Myometrial cell (primary cell): ENCODE data around the gene TCFL5. TPM values are rescaled to one million over a fixed set of nuclear protein-coding genes. Genes with fewer than 3 reads are reported as not detected.

Experiments
- total RNA-seq: library from RNA; depleted of rRNA; stranded (reverse); fragments of >200 nt; gene quantifications from 2 replicates; pipeline ENCODE4 v1.2.3, GENCODE V29; 2015

The TCFL5 gene
- total RNA-seq: 10.1 and 15.0 TPM in 2 replicates

DNA sequence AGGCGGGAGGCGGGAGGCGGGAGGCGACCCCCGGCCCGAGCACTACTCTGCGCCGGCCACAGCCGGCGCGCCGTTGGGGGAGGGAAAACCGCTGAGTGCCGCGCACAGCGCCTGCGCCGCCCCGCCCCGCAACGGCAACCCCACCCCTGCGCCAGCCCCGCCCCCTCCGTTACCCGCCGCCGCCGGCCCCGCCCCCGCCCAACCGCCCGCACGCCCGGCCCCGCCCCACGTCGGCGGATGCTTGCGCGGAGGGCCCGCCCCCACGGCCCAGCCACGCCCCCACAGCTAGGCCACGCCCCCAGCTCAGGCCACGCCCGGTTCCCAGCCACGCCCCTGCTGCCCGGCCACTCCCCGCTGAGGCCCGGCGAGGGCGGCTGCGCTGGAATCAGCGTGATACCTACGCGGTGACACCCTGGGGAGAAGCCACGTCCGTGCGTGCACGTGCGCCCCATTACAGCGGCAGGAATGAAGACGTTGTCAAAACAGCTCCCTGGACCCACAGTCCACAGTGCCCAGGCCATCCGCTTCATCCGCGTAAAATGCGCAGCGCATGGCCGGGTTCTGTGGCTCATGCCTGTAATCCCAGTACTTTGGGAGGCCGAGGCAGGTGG, at the start of gene TCFL5:
TSS of gene TCFL5 (minus strand) at position 97 of the 611 bp plus-strand sequence. CDS start 152 bp downstream, outside the sequence.

DNA sequence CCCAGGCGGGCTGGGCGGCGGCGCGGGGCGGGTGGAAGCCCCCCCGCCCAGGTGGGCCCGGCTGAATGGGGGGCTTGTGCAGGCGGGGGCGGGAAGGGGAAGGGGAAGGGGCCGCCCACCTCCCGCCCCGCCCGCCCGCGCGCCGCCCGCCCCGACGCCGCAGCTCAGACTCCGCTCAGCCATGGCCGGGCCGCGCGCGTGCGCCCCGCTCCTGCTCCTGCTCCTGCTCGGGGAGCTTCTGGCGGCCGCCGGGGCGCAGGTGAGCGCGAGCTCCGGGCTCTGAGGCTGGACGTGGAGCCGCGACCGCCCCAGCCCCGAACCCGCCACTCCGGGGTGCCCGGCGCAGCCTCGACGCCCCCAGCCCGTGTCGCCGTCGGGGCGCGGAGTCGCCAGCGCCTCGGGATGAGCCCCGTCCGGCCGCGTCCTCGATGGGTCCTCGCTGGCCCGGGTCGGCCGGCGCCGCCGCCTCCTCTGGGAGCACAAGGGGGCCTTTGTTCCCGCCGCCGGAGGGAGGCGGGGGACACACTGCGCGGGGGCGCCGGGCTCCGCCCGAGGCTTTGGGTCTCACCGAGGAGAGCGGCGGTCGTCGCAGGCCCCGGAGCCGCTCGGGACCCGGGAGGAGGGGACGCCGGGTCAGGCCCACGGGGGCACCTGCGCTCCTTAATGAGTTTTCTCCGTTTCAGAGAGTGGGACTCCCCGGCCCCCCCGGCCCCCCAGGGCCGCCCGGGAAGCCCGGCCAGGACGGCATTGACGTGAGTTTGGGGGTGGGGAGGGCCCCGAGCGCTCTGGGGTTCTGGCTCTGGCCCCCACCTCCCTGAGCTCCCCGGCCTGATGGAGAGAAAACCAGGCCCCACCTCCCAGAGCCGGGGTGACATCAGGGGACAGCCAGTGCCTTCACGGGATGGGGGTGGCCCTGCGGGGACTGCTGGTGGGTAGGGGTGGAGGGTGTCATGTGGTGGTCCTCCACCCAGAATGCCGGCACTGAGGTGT, 44.4 kb downstream of the TCFL5 start, which contains the start of gene COL9A3:
TSS of gene COL9A3 (plus strand) at position 167 of the 990 bp plus-strand sequence. CDS start at position 182, 15 bp downstream.

DNA sequence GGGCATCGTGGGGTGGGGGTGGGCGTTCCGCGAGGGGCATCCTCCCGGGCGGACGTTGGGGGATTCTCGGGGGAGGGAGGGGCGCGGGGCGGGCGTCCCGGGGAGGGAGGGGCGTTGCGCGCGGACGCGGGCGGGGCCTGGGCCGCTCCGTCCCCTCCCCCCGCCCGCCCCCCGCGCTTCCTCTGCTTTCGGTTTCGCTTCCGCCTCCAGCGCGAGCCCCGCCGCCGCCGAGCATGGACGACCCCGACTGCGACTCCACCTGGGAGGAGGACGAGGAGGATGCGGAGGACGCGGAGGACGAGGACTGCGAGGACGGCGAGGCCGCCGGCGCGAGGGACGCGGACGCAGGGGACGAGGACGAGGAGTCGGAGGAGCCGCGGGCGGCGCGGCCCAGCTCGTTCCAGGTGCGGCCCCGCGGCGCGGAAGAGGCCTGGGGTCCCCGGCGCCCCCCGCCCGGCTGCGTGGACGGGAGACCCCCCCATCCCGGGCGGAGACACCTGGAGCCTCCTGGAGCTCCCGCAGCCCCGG, 56.9 kb downstream of the TCFL5 start, which contains the start of gene OGFR:
TSS of gene OGFR (plus strand) at position 209 of the 528 bp plus-strand sequence. CDS start at position 234, 25 bp downstream.

Other genes with a start within 250 kb of the TCFL5 start
- gene SLCO4A1, start 219.3 kb downstream of the TCFL5 start, total RNA-seq: 0.89 and 3.7 TPM in 2 replicates
- gene NTSR1, start 153.0 kb downstream of the TCFL5 start, total RNA-seq: not detected in 2 replicates
- gene MRGBP, start 65.3 kb downstream of the TCFL5 start, total RNA-seq: 12.4 and 17.0 TPM in 2 replicates
- 42.4 and 53.9 TPM in 2 replicates for gene OGFR, start 57.0 kb downstream of the TCFL5 start, total RNA-seq
- gene COL9A3, start 44.8 kb downstream of the TCFL5 start, total RNA-seq: 1.4 and 2.3 TPM in 2 replicates
- gene DIDO1, start 64.7 kb upstream of the TCFL5 start, total RNA-seq: 29.7 and 30.8 TPM in 2 replicates
- gene GID8, start 76.3 kb upstream of the TCFL5 start, total RNA-seq: 18.5 and 20.4 TPM in 2 replicates
- 26.1 and 36.3 TPM in 2 replicates for gene SLC17A9, start 90.9 kb upstream of the TCFL5 start, total RNA-seq
- gene BHLHE23, start 145.1 kb upstream of the TCFL5 start, total RNA-seq: not detected in 2 replicates